PC-9 (cell line): ENCODE measurements around the gene DNASE1L2. TPM values are rescaled to one million over a fixed set of nuclear protein-coding genes. Genes with fewer than 3 reads are reported as not detected.

Source experiments
- BruUV-seq: library from RNA; stranded (reverse); fragments of 400-500 nt; replicated peaks from 2 replicates; lab custom pipeline; 2021; lab: Mats Ljungman, UMichigan
- CTCF ChIA-PET: fragments of 300-600 bp; sonication (Branson Sonifier 250); formaldehyde crosslinking; loops from one replicate; lab custom pipeline; 2022; ENCODE audit warnings: antibody characterized with exemption; lab: Charles Lee
- POLR2A ChIA-PET: fragments of 300-600 bp; sonication (Branson Sonifier 250); formaldehyde crosslinking; loops from one replicate; lab custom pipeline; 2022; ENCODE audit warnings: antibody characterized with exemption; ENCODE audit not compliant: unreplicated experiment; lab: Charles Lee
- DNase-seq, 2 experiments: peaks; one replicate each; pipeline versions ENCODE4 v3.0.0 to v3.0.0-alpha.2; 2015 to 2022; ENCODE audit warnings: mixed read lengths in 1 of 2
- H2AFZ ChIP-seq: fragments of 200-600 bp; sonication (generic); 2 replicates; pipeline ENCODE4 v1.8.1; 2017; ENCODE audit warnings: antibody characterized with exemption
- H3F3A ChIP-seq: fragments of 200-600 bp; sonication (generic); 2 replicates; pipeline ENCODE4 v1.8.1; 2017; ENCODE audit warnings: antibody characterized with exemption, mild to moderate bottlenecking, low read depth; ENCODE audit not compliant: insufficient read depth
- H3K27ac ChIP-seq: fragments of 200-600 bp; sonication (generic); 2 replicates; pipeline ENCODE4 v1.6.1; 2016; ENCODE audit warnings: mixed run types
- H3K27me3 ChIP-seq: fragments of 200-600 bp; sonication (generic); 2 replicates; pipeline ENCODE4 v1.6.1; 2016; ENCODE audit warnings: low read depth, mixed run types; ENCODE audit not compliant: insufficient read depth
- H3K36me3 ChIP-seq: fragments of 200-600 bp; sonication (generic); 2 replicates; pipeline ENCODE4 v1.6.1; 2016; ENCODE audit warnings: low read depth, mixed run types
- H3K4me1 ChIP-seq: fragments of 200-600 bp; sonication (generic); replicated peaks from 2 replicates; pipeline ENCODE4 v1.6.1; 2016; ENCODE audit warnings: mixed run types; ENCODE audit not compliant: insufficient read depth
- H3K4me2 ChIP-seq: fragments of 200-600 bp; sonication (generic); 2 replicates; pipeline ENCODE4 v1.6.1; 2017; ENCODE audit warnings: mixed run types
- H3K4me3 ChIP-seq: fragments of 200-600 bp; sonication (generic); 2 replicates; pipeline ENCODE4 v1.6.1; 2016; ENCODE audit warnings: mixed run types
- H3K79me2 ChIP-seq: fragments of 200-600 bp; sonication (generic); 2 replicates; pipeline ENCODE4 v1.6.1; 2017; ENCODE audit warnings: low read depth, mixed run types
- H3K9me2 ChIP-seq: fragments of 200-600 bp; sonication (generic); 2 replicates; pipeline ENCODE4 v1.8.1; 2017; ENCODE audit warnings: mild to moderate bottlenecking; ENCODE audit not compliant: insufficient read depth
- H3K9me3 ChIP-seq: fragments of 200-600 bp; sonication (generic); 2 replicates; pipeline ENCODE4 v1.8.1; 2016; ENCODE audit warnings: low read depth; ENCODE audit not compliant: insufficient read depth
- H4K20me1 ChIP-seq: fragments of 200-600 bp; sonication (generic); 2 replicates; pipeline ENCODE4 v1.8.1; 2017; ENCODE audit not compliant: insufficient read depth
- EZH2 ChIP-seq: fragments of 200-600 bp; sonication (generic); IDR thresholded peaks from 2 replicates; pipeline ENCODE4 v1.8.0; 2017; ENCODE audit warnings: antibody characterized with exemption, low read depth
- intact Hi-C: fragments of 100-400 bp; cut with micrococcal nuclease; formaldehyde crosslinking; loops from one replicate; pipeline ENCODE4 v1.10.0; 2022; ENCODE audit not compliant: unreplicated experiment
- total RNA-seq: library from RNA; stranded (reverse); gene quantifications from 2 replicates; pipeline ENCODE4 v1.2.3, GENCODE V29; 2021
- TF ChIP-seq, protein P1 (sequence below): fragments of 200-600 bp; sonication (generic); conservative IDR thresholded peaks from 2 replicates; pipeline ENCODE4 v1.6.1; 2017; ENCODE audit warnings: mixed run types, antibody characterized with exemption, mild to moderate bottlenecking, moderate library complexity

DNASE1L2 gene
- total RNA-seq, 1 experiment from 2014 or later, result 7.3 TPM

GRCh38 chr16:2229091-2229490, 7.2 kb upstream of the DNASE1L2 start:
- Histone ChIP-seq H3K9me2 (no peaks in the 10 kb centered on the region), H3K4me3 (no peak overlapping the region), H3K27ac (no peak overlapping the region), H3F3A (peaks cover 7% of the 10 kb centered on the region; the same call in 1 of the 2 replicates), H3K36me3 (peaks cover 4% of the 10 kb centered on the region; the same call in 1 of the 2 replicates), H3K4me2 (no peak overlapping the region), H4K20me1 (peaks cover 41% of the 10 kb centered on the region), H3K4me1 (peaks cover 20% of the 10 kb centered on the region), H3K27me3 (no peaks in the 10 kb centered on the region), H2AFZ (no peak overlapping the region), H3K79me2 (peaks cover 46% of the 10 kb centered on the region), H3K9me3 (no peaks in the 10 kb centered on the region)
- DNase-seq, result no peak
- intact Hi-C loops, result loop anchor here (10.0 kb wide), 1 partner anchor 676 kb away; no protein-coding TSS in a partner anchor
- BruUV-seq, result no TSS peak
- POLR2A ChIA-PET, result no interaction called here
- CTCF ChIA-PET, result interaction anchor here (0.6 kb wide), 1 partner anchor 41 kb away, joined by 17 read pairs; no protein-coding TSS in a partner anchor
- TF ChIP-seq, protein P1, sequence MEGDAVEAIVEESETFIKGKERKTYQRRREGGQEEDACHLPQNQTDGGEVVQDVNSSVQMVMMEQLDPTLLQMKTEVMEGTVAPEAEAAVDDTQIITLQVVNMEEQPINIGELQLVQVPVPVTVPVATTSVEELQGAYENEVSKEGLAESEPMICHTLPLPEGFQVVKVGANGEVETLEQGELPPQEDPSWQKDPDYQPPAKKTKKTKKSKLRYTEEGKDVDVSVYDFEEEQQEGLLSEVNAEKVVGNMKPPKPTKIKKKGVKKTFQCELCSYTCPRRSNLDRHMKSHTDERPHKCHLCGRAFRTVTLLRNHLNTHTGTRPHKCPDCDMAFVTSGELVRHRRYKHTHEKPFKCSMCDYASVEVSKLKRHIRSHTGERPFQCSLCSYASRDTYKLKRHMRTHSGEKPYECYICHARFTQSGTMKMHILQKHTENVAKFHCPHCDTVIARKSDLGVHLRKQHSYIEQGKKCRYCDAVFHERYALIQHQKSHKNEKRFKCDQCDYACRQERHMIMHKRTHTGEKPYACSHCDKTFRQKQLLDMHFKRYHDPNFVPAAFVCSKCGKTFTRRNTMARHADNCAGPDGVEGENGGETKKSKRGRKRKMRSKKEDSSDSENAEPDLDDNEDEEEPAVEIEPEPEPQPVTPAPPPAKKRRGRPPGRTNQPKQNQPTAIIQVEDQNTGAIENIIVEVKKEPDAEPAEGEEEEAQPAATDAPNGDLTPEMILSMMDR, result no peak
- no peak for TF ChIP-seq EZH2

- Histone ChIP-seq H3K9me2 (no peaks in the 10 kb centered on the region), H2AFZ (no peak overlapping the region), H3K4me3 (no peak overlapping the region), H3K27me3 (no peaks in the 10 kb centered on the region), H3K27ac (no peak overlapping the region), H3K4me1 (peaks cover 18% of the 10 kb centered on the region), H3K79me2 (peaks cover 39% of the 10 kb centered on the region), H3K4me2 (no peak overlapping the region), H3K9me3 (no peaks in the 10 kb centered on the region), H3F3A (0 out of 2 replicates have a peak, but pooled peaks cover under 1% of the 10 kb centered on the region), H4K20me1 (peaks cover 44% of the 10 kb centered on the region), H3K36me3 (peaks cover 4% of the 10 kb centered on the region; the same call in 1 of the 2 replicates)
- POLR2A ChIA-PET, result interaction anchor here (0.5 kb wide), 1 partner anchor 67 kb away, joined by 3 read pairs; no protein-coding TSS in a partner anchor
- intact Hi-C loops, result loop anchor here (10.0 kb wide), 1 partner anchor 675 kb away; no protein-coding TSS in a partner anchor
- no TSS peak for BruUV-seq
- DNase-seq, result no peak
- CTCF ChIA-PET, result no interaction called here
- TF ChIP-seq EZH2, result no peak
- TF ChIP-seq, protein P1, result no peak
These were observed 6.5 kb upstream of the DNASE1L2 start for GRCh38 chr16:2229632-2230250.

DNA sequence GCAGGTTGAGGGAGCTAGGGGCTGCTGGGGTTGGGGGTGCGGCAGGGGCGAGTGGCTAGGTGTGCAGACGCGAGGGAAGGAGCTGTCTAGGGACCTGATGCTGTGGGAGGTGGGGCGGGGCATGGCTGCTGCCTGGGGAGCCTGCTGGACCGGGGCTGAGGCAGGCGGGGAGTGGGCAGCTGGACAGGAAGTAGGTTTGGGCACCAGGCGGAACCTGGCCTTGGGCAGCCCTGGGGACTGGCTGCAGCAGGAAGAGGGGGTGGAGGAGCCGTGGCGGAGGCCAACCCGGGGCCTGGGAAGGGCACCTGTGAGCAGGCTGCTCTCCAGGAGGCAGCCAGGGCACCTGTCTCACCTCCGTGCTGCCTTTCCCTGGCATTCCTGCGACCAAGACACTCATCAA, 5.9 kb upstream of the DNASE1L2 start:
- Histone ChIP-seq H3K4me2 (no peak overlapping the region), H3K36me3 (peaks cover 4% of the 10 kb centered on the region; the same call in 1 of the 2 replicates), H2AFZ (no peak overlapping the region), H3K9me2 (no peaks in the 10 kb centered on the region), H4K20me1 (peaks cover 44% of the 10 kb centered on the region), H3K27me3 (no peaks in the 10 kb centered on the region), H3K9me3 (no peaks in the 10 kb centered on the region), H3K27ac (no peak overlapping the region), H3K79me2 (peaks cover 33% of the 10 kb centered on the region), H3F3A (0 out of 2 replicates have a peak, but pooled peaks cover 2% of the 10 kb centered on the region), H3K4me1 (peaks cover 12% of the 10 kb centered on the region), H3K4me3 (no peak overlapping the region)
- TF ChIP-seq, protein P1, result no peak
- TF ChIP-seq EZH2, result no peak
- ChIA-PET POLR2A (interaction anchor here (0.5 kb wide), 1 partner anchor 68 kb away, joined by 3 read pairs; no protein-coding TSS in a partner anchor), CTCF (no interaction called here)
- BruUV-seq, result no TSS peak
- intact Hi-C loops, result no loop called here
- DNase-seq, result no peak
